Keratinocyte (primary cell): ENCODE results near the gene KSR2. TPM values are rescaled to one million over a fixed set of nuclear protein-coding genes. Genes with fewer than 3 reads are reported as not detected.

ENCODE experiments used
- DNase-seq: peaks from one replicate; pipeline ENCODE4 v3.0.0-alpha.2; 2011; ENCODE audit warnings: low read depth, missing footprints, low spot score
- FAIRE-seq: peaks from 2 replicates; lab custom pipeline; 2011; peaks lifted over from hg19 to GRCh38; lab: Jason Lieb, UNC
- H2AFZ ChIP-seq: 2 replicates; pipeline ENCODE4 v1.6.0; 2012; ENCODE audit warnings: low read length, control low read depth, inconsistent platforms; ENCODE audit not compliant: control insufficient read depth
- H3K27ac ChIP-seq: 2 replicates; pipeline ENCODE4 v1.5.1; 2011; ENCODE audit warnings: low read length; ENCODE audit not compliant: control insufficient read depth, insufficient read depth
- H3K27me3 ChIP-seq: 3 replicates; pipeline ENCODE4 v1.6.0; 2011; ENCODE audit warnings: low read length; ENCODE audit not compliant: control insufficient read depth, insufficient read depth; ENCODE audit errors: extremely low read depth
- H3K36me3 ChIP-seq, 2 experiments: 2 replicates in 1 of 2; 3 replicates in 1 of 2; pipeline ENCODE4 v1.5.1; 2011; ENCODE audit warnings: low read length in 2 of 2, mild to moderate bottlenecking in 1 of 2; ENCODE audit not compliant: control insufficient read depth in 2 of 2, insufficient read depth in 2 of 2; ENCODE audit errors: extremely low read depth in 1 of 2
- H3K4me1 ChIP-seq: 3 replicates; pipeline ENCODE4 v1.5.1; 2011; ENCODE audit warnings: low read length; ENCODE audit not compliant: control insufficient read depth, insufficient read depth; ENCODE audit errors: extremely low read depth
- H3K4me2 ChIP-seq: 3 replicates; pipeline ENCODE4 v1.6.0; 2011; ENCODE audit warnings: low read depth, low read length; ENCODE audit not compliant: control insufficient read depth, insufficient read depth; ENCODE audit errors: extremely low read depth
- H3K4me3 ChIP-seq, 3 experiments: fragments of 200-600 bp in 1 of 3; sonication (generic) in 1 of 3; 2 replicates in 2 of 3; 3 replicates in 1 of 3; pipeline ENCODE4 v1.5.1; 2011 to 2016; ENCODE audit warnings: low read length in 3 of 3, mild to moderate bottlenecking in 3 of 3, control low read depth in 2 of 3, inconsistent platforms in 1 of 3, low read depth in 1 of 3, mixed read lengths in 1 of 3, mixed run types in 1 of 3, moderate library complexity in 1 of 3; ENCODE audit not compliant: control insufficient read depth in 2 of 3, insufficient read depth in 2 of 3; ENCODE audit errors: extremely low read depth in 1 of 3
- H3K79me2 ChIP-seq: 2 replicates; pipeline ENCODE4 v1.6.0; 2012; ENCODE audit warnings: low read length; ENCODE audit not compliant: control insufficient read depth, insufficient read depth
- H3K9ac ChIP-seq: 3 replicates; pipeline ENCODE4 v1.6.0; 2011; ENCODE audit warnings: low read length; ENCODE audit not compliant: control insufficient read depth, insufficient read depth; ENCODE audit errors: extremely low read depth
- H3K9me1 ChIP-seq: 3 replicates; pipeline ENCODE4 v1.6.0; 2011; ENCODE audit warnings: low read length; ENCODE audit not compliant: control insufficient read depth, insufficient read depth; ENCODE audit errors: extremely low read depth
- H3K9me3 ChIP-seq: 2 replicates; pipeline ENCODE4 v1.5.1; 2012; ENCODE audit warnings: low read depth, low read length; ENCODE audit not compliant: control insufficient read depth
- H4K20me1 ChIP-seq: 3 replicates; pipeline ENCODE4 v1.6.0; 2011; ENCODE audit warnings: low read length; ENCODE audit not compliant: control insufficient read depth, insufficient read depth; ENCODE audit errors: extremely low read depth
- EZH2 ChIP-seq: IDR thresholded peaks from one replicate; pipeline ENCODE4 v1.6.1; 2012; ENCODE audit warnings: inconsistent platforms, mild to moderate bottlenecking, low read length, moderate library complexity
- dilution Hi-C: fragments of 300-500 bp; cut with MboI; formaldehyde crosslinking; loops from one replicate; pipeline ENCODE4 v1.7.0; 2020; ENCODE audit warnings: low sequenced_read_pairs; ENCODE audit not compliant: extremely low pct_ligation_motif_present
- polyA plus RNA-seq, 5 experiments: library from polyadenylated mRNA; depleted of rRNA in 3 of 5; stranded (reverse) in 3 of 5; stranded (forward) in 1 of 5; unstranded in 1 of 5; fragments of >200 nt; gene quantifications; 1 replicate in 1 of 5; 2 replicates in 3 of 5; 3 replicates in 1 of 5; pipeline versions ENCODE4 v1.2.1 to v1.2.3, GENCODE V29; 2011 to 2012; ENCODE audit warnings: missing spikeins in 2 of 5, low read depth in 1 of 5, low replicate concordance in 1 of 5
- TF ChIP-seq, protein P1 (sequence below), 3 experiments: IDR thresholded peaks in 1 of 3; conservative IDR thresholded peaks in 1 of 3; optimal IDR thresholded peaks in 1 of 3; 2 replicates in 2 of 3; 3 replicates in 1 of 3; pipeline versions ENCODE3 to v1.5.1; 2011; ENCODE audit warnings: low read length in 3 of 3, mild to moderate bottlenecking in 3 of 3, moderate library complexity in 2 of 3, control low read depth in 1 of 3, inconsistent platforms in 1 of 3; ENCODE audit not compliant: insufficient read depth in 2 of 3; ENCODE audit errors: extremely low read depth in 1 of 3

Gene KSR2
- polyA plus RNA-seq, 1 donor (not counting 4 experiments of a cell fraction or from before 2014, with no cell fraction given) = 0.01 TPM

DNA sequence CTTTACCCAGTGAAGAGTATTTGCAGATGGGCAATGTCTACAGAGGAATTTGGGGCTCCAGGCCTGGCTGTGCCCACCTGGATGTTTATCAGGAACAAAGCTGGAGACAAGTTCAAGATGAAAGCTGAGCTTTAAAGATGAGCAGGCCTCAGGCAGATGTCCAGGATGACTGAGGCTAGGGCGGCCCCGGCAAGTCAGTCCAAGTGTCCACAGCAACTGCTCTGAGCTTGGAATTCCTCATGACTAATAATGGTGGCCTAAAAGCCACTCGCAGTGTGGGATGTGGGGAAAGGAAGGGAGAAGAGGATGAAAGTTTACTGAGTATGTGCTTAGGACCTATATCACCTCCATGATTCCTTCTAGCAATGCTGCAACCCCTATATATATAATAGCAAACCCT is 479.1 kb downstream of the KSR2 start:
- Histone ChIP-seq H3K79me2 (no peaks in the 10 kb centered on the region), H3K4me2 (no peak overlapping the region), H3K4me3 (no peak overlapping the region), H4K20me1 (no peaks in the 10 kb centered on the region), H3K9me3 (no peaks in the 10 kb centered on the region), H3K9ac (no peak overlapping the region), H3K9me1 (no peaks in the 10 kb centered on the region), H3K4me1 (no peaks in the 10 kb centered on the region), H3K27me3 (no peaks in the 10 kb centered on the region), H3K36me3 (no peaks in the 10 kb centered on the region), H2AFZ (no peak overlapping the region), H3K27ac (no peak overlapping the region)
- FAIRE-seq = no peak
- dilution Hi-C loops = no loop called here
- DNase-seq = no peak
- TF ChIP-seq EZH2 = no peak
- TF ChIP-seq, protein P1, sequence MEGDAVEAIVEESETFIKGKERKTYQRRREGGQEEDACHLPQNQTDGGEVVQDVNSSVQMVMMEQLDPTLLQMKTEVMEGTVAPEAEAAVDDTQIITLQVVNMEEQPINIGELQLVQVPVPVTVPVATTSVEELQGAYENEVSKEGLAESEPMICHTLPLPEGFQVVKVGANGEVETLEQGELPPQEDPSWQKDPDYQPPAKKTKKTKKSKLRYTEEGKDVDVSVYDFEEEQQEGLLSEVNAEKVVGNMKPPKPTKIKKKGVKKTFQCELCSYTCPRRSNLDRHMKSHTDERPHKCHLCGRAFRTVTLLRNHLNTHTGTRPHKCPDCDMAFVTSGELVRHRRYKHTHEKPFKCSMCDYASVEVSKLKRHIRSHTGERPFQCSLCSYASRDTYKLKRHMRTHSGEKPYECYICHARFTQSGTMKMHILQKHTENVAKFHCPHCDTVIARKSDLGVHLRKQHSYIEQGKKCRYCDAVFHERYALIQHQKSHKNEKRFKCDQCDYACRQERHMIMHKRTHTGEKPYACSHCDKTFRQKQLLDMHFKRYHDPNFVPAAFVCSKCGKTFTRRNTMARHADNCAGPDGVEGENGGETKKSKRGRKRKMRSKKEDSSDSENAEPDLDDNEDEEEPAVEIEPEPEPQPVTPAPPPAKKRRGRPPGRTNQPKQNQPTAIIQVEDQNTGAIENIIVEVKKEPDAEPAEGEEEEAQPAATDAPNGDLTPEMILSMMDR (optimal IDR thresholded peaks at IDR 0.05 in 1 of 3, IDR thresholded peaks at IDR 0.05 in 1 of 3, conservative IDR thresholded peaks at IDR 0.05 in 1 of 3; ENCODE audit: extremely low read depth in 1 of 3, insufficient read depth in 2 of 3, low read length in 3 of 3) = no peak

DNA sequence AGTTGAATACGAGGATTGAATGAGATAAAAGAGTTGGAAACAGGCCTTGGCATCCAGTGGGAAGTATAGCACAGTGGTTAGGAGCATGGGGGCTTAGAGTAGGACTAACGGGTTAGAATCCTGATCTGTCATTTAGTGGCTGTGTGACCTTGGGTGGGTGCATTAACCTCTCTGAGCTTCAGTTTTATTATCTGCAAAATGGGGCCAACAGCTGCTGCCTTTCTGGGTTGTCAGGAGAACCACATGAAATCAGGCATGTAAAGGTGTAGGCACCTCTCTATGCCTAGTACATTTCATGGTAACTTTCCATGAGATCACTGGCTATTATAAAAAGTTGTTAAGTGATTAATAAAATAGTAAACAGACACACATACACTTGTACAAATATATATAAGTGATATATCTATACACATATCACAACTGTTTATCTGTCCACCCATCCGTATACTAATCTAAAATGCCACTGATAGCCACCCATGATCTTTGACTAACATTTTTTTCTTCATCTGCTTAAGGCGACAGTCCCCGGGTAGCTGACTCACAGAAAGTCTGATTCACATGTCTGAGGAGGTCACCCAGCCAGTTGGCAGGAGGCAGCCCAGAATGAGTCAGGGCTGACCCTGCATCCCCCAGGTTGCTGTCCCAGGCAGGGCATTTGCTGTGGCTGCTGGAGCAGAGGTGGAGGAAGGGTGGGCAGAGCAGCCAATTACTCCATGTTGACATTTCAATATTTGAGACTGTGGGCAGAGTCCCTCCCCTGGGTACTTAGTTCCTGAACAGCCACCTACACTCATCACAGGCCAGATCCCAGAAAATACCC is 481.7 kb downstream of the KSR2 start:
- Histone ChIP-seq H3K4me1 (no peaks in the 10 kb centered on the region), H3K36me3 (no peaks in the 10 kb centered on the region), H3K4me3 (no peak overlapping the region), H3K9me3 (no peaks in the 10 kb centered on the region), H2AFZ (no peak overlapping the region), H3K9ac (no peak overlapping the region), H3K9me1 (no peaks in the 10 kb centered on the region), H3K27ac (no peak overlapping the region), H4K20me1 (no peaks in the 10 kb centered on the region), H3K79me2 (no peaks in the 10 kb centered on the region), H3K27me3 (no peaks in the 10 kb centered on the region), H3K4me2 (no peak overlapping the region)
- dilution Hi-C loops = no loop called here
- no peak for FAIRE-seq
- TF ChIP-seq, protein P1 (optimal IDR thresholded peaks at IDR 0.05 in 1 of 3, IDR thresholded peaks at IDR 0.05 in 1 of 3, conservative IDR thresholded peaks at IDR 0.05 in 1 of 3; ENCODE audit: extremely low read depth in 1 of 3, insufficient read depth in 2 of 3, low read length in 3 of 3) = no peak
- no peak for TF ChIP-seq EZH2
- no peak for DNase-seq
